ENCODE data around the gene TMEM255B.

Gene TMEM255B

GRCh38 chr13:113861433-113862030, 102.5 kb downstream of the TMEM255B start:
- no peak for DNase-seq (ENCODE audit: low spot score)

GRCh38 chr13:113862191-113862930, 103.3 kb downstream of the TMEM255B start:
- no peak for DNase-seq (ENCODE audit: low spot score)

- DNase-seq (ENCODE audit: low spot score) = no peak
Observed at GRCh38 chr13:113862931-113863523, 104.0 kb downstream of the TMEM255B start.

- no peak for DNase-seq (ENCODE audit: low spot score)
Observed at GRCh38 chr13:113863524-113864272, 104.7 kb downstream of the TMEM255B start, which contains the start of gene GAS6. GAS6 (minus strand) TSS chr13:113864076; CDS start chr13:113863920, 156 bp downstream.

- DNase-seq (ENCODE audit: low spot score) = no peak
Observed at GRCh38 chr13:113864273-113864890, 105.4 kb downstream of the TMEM255B start.

GRCh38 chr13:113865427-113865826, 106.4 kb downstream of the TMEM255B start:
- DNase-seq (ENCODE audit: low spot score) = no peak

Data from COLO829 (cell line).